GM12875 (cell line): ENCODE data around the gene EYA2.

Experiments used
- H3K4me3 ChIP-seq: one replicate; pipeline ENCODE4 v1.5.1; 2011; ENCODE audit warnings: low read depth, low read length, control low read depth
- CTCF ChIP-seq: IDR thresholded peaks from 2 replicates; pipeline ENCODE4 v1.5.1; 2011; ENCODE audit warnings: low read depth, mild to moderate bottlenecking, control low read depth, inconsistent platforms, low read length, moderate library complexity, borderline replicate concordance; ENCODE audit not compliant: insufficient read depth

Gene EYA2

GRCh38 chr20:47027456-47027855 is 132.8 kb downstream of the EYA2 start:
- H3K4me3 ChIP-seq, result no peak overlapping the region
- no peak for TF ChIP-seq CTCF

- no peak for TF ChIP-seq CTCF
- H3K4me3 ChIP-seq, result no peak overlapping the region
Measured at GRCh38 chr20:47028487-47028886, 133.8 kb downstream of the EYA2 start.

DNA sequence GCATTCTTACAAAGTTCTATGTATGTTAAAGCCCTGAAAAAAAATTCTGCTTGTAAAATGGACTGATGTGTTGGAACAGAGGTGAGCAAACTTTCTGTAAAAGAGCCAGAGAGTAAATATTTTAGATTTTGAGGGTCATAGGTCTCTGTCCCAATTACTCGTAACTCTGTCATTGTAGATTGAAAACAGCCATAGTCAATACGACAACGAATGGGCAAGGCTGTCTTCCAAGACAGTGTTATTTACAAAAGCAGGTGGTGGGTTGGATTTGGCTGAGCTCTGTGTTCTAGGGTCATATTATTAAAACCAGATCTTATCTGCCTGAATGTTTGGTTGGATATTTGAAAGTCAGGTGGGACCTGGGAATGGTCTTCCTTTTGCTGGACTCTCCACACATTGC is 135.2 kb downstream of the EYA2 start:
- H3K4me3 ChIP-seq, result no peak overlapping the region
- TF ChIP-seq CTCF, result no peak

DNA sequence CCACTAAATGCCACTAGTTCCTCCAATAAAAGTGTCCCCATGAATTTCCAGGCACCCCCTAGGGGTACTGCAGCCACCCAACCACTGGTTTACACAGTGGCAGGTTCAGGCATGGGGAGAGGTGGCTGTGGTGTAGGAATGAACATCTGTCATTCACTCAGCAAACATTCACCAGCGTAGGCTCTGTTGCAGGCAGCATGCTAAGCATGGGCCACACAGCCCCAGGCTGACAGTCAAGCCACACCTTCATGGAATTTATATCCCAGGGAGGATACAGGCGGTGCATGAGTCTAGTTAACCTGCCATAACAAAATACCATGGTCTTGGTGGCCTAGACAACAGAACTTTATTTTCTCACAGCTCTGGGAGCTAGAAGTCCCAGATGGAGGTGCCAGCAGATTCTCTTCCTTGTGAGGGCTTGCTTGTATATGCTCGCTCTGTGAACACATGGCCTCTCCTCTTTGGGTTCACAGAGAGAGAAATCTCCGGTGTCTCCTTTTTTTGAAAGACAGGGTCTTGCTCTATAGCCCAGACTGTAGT is 135.7 kb downstream of the EYA2 start:
- TF ChIP-seq CTCF, result no peak
- H3K4me3 ChIP-seq, result no peak overlapping the region

- H3K4me3 ChIP-seq, result no peak overlapping the region
- no peak for TF ChIP-seq CTCF
Measured at GRCh38 chr20:47031004-47031403, 136.4 kb downstream of the EYA2 start.

GRCh38 chr20:47031821-47032220 is 137.2 kb downstream of the EYA2 start:
- H3K4me3 ChIP-seq, result no peak overlapping the region
- no peak for TF ChIP-seq CTCF

DNA sequence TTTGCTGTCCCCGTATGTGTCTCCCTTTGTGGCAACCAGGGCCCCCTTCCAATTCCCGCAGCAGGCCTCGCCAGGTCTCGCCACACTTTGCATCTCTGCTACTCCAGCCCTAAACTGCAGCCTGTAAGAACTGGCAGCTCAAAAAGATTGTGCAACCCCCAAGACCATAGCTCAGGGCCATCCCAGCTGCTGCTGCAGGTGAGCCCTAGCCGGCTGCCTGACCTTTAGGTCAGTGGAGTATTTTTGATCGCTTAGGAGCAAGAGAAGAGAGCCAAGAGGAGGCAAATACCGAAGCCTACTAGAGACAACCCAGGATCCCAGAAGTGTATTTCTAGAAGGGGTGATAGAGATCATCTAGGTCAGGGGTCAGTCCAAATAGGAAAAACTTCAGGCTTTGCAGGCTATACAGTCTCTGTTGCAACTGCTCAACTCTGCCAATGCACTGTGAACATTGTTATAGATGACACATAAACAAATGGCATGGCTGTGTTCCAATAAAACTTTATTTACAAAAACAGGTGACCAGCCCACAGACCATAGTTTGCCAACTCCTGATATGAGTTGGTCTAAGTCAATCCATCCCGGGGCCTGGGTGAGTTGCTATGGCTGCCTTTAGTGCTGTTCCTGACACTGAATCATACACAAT is 138.4 kb downstream of the EYA2 start:
- no peak for TF ChIP-seq CTCF
- no peak overlapping the region for H3K4me3 ChIP-seq
